SHP77 (cell line): ENCODE measurements around the gene SPG7.
"Not testable (repeated sequence)": the region's sequence is repeated elsewhere in the genome, so short reads cannot be mapped to it uniquely, and the experiment has no call there.

Experiments
- DNase-seq, 2 experiments: peaks; one replicate each; lab custom pipeline; 2025; lab: John Stamatoyannopoulos, UW

Gene SPG7

GRCh38 chr16:89507834-89508590, at the start of gene SPG7:
TSS of gene SPG7 (plus strand) at chr16:89508403. CDS start at chr16:89508418, 15 bp downstream.
- DNase-seq = peak; percentile 76 to 80

GRCh38 chr16:89458551-89458950, 49.7 kb upstream of the SPG7 start:
- no peak for DNase-seq

GRCh38 chr16:89458967-89459366, 49.2 kb upstream of the SPG7 start:
- DNase-seq = no peak

DNA sequence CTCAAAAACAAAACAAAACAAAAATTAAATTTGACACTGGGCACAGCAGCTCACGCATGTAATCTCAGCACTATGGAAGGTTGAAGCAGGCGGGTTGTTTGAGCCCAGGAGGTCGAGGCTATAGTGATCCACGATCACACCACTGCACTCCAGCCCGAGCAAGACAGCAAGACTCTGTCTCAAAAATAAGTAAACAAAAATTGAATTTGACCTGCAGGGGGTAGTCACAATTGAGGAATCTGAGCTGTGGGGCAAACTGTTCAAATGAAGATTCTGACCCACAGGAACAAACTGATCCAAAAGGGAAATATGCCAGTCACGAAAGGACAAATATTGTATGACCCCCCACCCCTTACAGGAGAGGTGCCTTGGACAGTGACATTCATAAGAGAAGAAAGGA, 47.6 kb upstream of the SPG7 start:
- DNase-seq = no peak

GRCh38 chr16:89461890-89462289, 46.3 kb upstream of the SPG7 start:
- not testable (repeated sequence) for DNase-seq

DNA sequence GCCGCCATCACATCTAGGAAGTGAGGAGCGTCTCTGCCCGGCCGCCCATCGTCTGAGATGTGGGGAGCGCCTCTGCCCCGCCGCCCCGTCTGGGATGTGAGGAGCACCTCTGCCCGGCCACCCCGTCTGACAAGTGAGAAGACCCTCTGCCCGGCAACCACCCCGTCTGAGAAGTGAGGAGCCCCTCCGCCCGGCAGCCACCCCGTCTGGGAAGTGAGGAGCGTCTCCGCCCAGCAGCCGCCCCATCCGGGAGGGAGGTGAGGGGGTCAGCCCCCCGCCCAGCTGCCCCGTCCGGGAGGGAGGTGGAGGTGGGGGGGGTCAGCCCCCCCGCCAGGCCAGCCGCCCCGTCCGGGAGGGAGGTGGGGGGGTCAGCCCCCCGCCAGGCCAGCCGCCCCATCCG, 45.6 kb upstream of the SPG7 start:
- not testable (repeated sequence) for DNase-seq

DNA sequence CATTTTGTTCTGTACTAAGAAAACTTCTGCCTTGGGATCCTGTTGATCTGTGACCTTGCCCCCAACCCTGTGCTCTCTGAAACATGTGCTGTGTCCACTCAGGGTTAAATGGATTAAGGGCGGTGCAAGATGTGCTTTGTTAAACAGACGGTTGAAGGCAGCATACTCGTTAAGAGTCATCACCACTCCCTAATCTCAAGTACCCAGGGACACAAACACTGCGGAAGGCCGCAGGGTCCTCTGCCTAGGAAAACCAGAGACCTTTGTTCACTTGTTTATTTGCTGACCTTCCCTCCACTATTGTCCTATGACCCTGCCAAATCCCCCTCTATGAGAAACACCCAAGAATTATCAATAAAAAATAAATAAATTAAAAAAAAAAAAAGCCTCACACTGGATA, 44.9 kb upstream of the SPG7 start:
- DNase-seq = not testable (repeated sequence)

- DNase-seq = no peak
Measured at GRCh38 chr16:89466920-89467319, 41.3 kb upstream of the SPG7 start.

DNA sequence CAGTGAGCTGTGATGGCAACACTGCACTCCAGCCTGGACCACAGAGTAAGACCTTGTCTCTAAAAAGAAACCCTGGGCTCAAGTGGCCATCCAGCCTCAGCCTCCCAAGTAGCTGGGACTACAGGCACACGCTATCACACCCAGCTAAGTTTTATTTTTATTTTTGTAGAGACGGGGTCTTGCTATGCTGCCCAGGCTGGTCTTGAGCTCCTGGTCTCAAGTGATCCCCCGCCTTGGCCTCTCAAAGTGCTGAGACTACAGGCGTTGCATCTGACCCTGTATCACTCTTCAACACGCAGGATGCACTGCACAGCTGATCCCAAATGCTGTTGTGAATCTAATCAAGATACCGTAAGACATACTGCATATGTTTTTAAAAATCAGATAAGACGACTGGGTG, 40.8 kb upstream of the SPG7 start:
- no peak for DNase-seq

- DNase-seq = no peak
Measured at GRCh38 chr16:89472711-89473075, 35.5 kb upstream of the SPG7 start.

DNA sequence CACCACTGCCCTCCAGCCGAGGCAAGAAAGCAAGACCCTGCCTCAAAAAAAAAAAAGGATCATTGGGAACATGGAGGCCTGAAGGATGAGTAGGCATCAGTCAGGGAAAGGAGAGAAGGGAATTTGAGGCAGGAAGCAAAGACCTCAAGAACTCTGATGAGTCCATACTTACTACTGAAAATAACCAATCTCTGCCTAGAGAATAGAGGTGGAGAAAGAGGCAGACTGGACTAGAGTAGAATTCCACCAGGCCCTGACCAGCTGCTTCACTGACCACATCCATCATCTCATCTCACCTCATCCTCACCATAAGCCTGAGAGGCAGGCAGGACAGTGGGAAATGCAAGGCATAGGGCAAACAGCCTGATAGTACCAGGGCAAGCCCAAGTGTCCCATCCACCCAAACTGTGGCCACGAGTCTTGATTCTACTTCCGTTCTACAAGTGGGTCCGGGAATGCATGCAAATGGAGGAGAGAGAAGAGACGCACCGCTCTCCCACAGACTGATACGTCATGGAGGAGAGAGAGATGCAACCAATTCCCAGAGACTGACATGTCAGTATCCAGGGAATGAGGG, 35.0 kb upstream of the SPG7 start:
- DNase-seq = no peak

DNA sequence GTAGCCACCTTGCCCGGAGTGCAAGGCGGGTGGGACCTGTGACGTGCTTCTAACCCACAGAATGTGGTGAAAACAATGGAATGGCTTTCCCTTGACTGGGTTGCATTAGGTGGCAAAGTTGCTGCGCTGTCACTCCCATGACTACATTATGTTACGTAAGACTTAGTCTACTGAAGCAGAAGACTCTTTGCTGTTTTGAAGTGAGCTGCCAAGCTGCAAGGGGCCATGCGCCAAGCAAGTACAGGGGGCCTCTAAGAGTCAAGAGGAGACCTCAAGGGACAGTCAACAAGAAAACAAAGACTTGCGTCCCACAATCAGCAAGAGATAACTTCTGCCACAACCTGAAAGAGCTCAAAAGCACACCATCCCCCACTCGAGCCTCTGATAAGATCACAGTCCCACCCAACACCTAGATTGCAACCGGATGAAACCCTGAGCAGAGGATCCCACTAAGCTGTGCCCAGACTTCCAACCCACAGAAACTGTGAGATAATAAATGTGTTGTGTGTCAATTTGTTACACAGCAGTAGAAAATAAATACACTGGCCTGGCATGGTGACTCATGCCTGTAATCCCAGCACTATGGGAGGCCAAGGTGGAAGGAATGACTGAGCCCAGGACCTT, 34.3 kb upstream of the SPG7 start:
- no peak for DNase-seq

- DNase-seq = no peak
Measured at GRCh38 chr16:89475144-89475543, 33.1 kb upstream of the SPG7 start.

- no peak for DNase-seq
Measured at GRCh38 chr16:89476379-89476778, 31.8 kb upstream of the SPG7 start.

- no peak for DNase-seq
Measured at GRCh38 chr16:89476811-89477261, 31.4 kb upstream of the SPG7 start.

GRCh38 chr16:89478576-89479221, 29.5 kb upstream of the SPG7 start:
- no peak for DNase-seq

DNA sequence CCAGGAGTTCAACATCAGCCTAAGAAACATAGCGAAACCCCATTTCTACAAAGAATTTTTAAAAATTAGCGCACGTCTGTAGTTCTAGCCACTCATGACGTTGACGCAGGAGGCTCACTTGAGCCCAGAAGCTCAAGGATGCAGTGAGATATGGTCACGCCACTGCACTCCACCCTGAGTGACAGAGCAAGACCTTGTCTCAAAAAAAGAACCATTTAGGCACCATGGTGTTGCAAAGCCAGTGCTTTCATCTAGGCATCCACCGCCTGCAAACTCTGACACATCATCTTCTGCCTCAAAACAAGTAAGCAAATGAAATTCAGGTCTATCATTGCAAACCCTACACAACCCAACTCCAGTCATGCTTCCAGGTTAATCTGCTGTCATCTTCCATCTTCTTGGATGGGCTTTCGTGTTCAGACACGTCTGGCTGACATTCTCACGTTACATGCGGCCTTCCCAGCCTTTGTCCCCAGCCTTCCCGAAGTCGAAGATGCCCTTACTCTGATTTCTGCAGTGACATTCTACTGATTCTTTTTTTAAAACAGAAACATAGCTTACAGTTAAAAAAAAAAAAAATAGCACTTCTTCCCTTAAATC, 26.7 kb upstream of the SPG7 start:
- DNase-seq = no peak

- DNase-seq = no peak
Measured at GRCh38 chr16:89482150-89482816, 25.9 kb upstream of the SPG7 start.

DNA sequence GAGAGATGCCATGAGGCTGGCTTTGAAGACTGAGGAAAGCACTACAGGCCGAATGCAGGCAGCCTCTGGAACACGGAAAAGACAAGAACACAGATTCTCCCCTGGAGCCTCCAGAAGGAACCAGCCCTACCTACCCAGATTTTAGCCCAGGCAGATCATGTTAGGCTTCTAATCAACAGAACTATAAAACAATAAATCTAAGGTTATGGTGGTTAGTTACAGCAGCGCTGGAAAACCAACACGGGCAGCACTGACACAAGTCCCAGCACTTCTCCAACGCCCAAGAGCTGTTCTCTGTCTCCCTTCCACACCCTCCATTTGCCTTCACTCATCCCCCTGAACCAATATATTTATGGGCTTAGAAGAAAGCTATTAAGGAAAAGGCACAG, 25.4 kb upstream of the SPG7 start:
- no peak for DNase-seq

DNA sequence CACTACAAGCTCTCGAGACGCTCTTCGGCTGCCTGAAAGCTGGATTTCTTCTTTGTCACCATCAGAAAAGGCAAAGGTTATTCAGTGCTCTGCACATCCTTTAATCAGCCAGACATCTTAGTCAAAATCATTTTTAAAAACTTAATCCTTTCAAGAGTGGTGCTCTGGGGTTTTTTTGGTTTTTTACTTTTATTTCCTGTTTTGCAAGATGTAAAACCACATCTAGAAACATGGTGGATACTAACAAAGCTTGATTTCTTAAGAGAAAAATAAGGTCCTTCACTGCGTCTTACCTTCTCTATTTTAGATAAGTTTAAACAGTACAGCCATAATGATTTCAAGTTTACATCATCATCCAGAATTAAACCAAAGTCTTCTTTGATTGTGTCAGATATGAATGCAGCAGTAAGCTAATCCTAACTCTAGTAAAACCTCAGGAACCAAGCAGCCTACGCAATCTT, 24.1 kb upstream of the SPG7 start:
- DNase-seq = no peak

- no peak for DNase-seq
Measured at GRCh38 chr16:89484923-89485679, 23.1 kb upstream of the SPG7 start.
